B cell (primary cell): ENCODE measurements around the gene MED25.

ENCODE experiments used
- EZH2 ChIP-seq: IDR thresholded peaks from 2 replicates; pipeline ENCODE4 v1.6.1; 2012; ENCODE audit warnings: borderline replicate concordance, low read depth, mild to moderate bottlenecking, moderate library complexity, low read length; ENCODE audit not compliant: insufficient read depth, poor library complexity, severe bottlenecking
- TF ChIP-seq, protein P1 (sequence below): fragments of 200-600 bp; IDR thresholded peaks from one replicate; pipeline ENCODE4 v1.8.0; 2022; ENCODE audit warnings: antibody characterized with exemption, mild to moderate bottlenecking

DNA sequence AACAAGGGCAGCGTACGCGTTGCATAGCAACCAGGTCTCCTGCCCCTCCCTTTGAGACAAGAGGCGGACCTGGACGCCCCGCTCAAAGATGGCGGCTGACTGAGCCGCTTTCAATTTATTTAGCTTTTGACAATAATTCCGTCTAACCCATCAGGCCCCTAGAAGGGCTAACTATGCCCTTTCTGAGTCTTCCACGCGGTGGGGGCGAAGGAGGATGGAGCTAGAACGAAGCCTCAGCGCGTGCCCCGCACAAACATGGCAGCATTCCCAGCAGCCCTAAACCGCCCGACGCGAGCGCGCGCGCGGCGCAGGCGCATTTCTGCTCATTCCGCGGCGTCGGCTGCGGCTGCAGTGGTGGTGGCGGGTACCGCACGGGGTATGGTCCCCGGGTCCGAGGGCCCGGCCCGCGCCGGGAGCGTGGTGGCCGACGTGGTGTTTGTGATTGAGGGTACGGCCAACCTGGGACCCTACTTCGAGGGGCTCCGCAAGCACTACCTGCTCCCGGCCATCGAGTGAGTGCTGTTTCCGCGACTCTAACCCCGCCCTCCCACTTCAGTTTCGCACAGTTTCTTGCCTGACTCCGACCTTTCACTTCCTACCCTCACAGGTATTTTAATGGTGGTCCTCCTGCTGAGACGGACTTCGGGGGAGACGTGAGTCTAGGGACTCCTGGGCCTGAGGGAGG lies at the start of gene MED25:
- TF ChIP-seq, protein P1, sequence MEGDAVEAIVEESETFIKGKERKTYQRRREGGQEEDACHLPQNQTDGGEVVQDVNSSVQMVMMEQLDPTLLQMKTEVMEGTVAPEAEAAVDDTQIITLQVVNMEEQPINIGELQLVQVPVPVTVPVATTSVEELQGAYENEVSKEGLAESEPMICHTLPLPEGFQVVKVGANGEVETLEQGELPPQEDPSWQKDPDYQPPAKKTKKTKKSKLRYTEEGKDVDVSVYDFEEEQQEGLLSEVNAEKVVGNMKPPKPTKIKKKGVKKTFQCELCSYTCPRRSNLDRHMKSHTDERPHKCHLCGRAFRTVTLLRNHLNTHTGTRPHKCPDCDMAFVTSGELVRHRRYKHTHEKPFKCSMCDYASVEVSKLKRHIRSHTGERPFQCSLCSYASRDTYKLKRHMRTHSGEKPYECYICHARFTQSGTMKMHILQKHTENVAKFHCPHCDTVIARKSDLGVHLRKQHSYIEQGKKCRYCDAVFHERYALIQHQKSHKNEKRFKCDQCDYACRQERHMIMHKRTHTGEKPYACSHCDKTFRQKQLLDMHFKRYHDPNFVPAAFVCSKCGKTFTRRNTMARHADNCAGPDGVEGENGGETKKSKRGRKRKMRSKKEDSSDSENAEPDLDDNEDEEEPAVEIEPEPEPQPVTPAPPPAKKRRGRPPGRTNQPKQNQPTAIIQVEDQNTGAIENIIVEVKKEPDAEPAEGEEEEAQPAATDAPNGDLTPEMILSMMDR: peak; percentile 44
- TF ChIP-seq EZH2: no peak
